Upper lobe of right lung (tissue), 1 donor: ENCODE results near the gene TNXB. TPM values are rescaled to one million over a fixed set of nuclear protein-coding genes. Genes with fewer than 3 reads are reported as not detected.
"Not testable (repeated sequence)": the region's sequence is repeated elsewhere in the genome, so short reads cannot be mapped to it uniquely, and the experiment has no call there.

Source experiments
- ATAC-seq: fragments of 200-7000 bp; cut with Tn5 transposase; one replicate; pipeline ENCODE4 v1.9.1; 2020; ENCODE audit warnings: mild to moderate bottlenecking, moderate library complexity
- DNase-seq: peaks from one replicate; pipeline ENCODE4 v3.0.0-alpha.2; 2020
- H3K27ac ChIP-seq: fragments of 200-600 bp; one replicate; pipeline ENCODE4 v1.8.0; 2022
- H3K27me3 ChIP-seq: fragments of 200-600 bp; one replicate; pipeline ENCODE4 v1.8.0; 2022; ENCODE audit warnings: mild to moderate bottlenecking
- H3K36me3 ChIP-seq: fragments of 200-600 bp; one replicate; pipeline ENCODE4 v1.8.0; 2022
- H3K4me1 ChIP-seq: fragments of 200-600 bp; one replicate; pipeline ENCODE4 v1.8.0; 2022
- H3K4me3 ChIP-seq: fragments of 200-600 bp; one replicate; pipeline ENCODE4 v1.8.0; 2022; ENCODE audit warnings: mild to moderate bottlenecking
- H3K9me3 ChIP-seq: fragments of 200-600 bp; one replicate; pipeline ENCODE4 v1.8.0; 2022
- intact Hi-C: fragments of 100-400 bp; cut with DNase I; formaldehyde crosslinking; loops from one replicate; pipeline ENCODE4 v1.11.0; 2022
- total RNA-seq: library from RNA; stranded (reverse); fragmentation: NEBNext Ultra II Directional; extraction: Animal tissue kit (Norgen Biotek cat#: 25700); gene quantifications from one replicate; pipeline ENCODE4 v1.2.1, GENCODE V29; 2021
- TF ChIP-seq, protein P1 (sequence below): fragments of 200-600 bp; IDR thresholded peaks from one replicate; pipeline ENCODE4 v1.8.0; 2022; ENCODE audit warnings: antibody characterized with exemption
- donor health status: DM: no; HTN: yes; CAD: no; lungs with severe emphysema.

TNXB gene
- total RNA-seq, 1 donor from 2014 or later: 162 TPM

DNA sequence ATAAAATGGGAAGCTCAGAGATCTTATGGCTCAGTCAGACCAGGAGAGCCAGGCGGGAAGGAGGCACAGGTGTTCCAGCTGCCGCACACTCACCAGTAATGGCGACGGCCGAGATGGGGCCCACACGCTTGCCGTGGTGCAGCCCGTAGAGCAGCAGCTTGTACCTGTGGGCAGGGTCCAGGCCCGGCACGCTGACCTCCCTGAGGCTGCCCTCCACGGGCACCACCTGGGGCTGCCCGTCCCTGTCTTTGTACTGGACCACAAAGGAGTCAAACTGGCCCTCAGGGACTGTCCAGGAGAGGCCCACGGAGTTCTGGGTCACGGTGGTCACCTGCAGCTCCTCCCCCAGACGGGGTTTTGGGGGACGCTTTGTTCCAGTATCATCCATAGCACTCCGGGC is 39.7 kb downstream of the TNXB start:
- Histone ChIP-seq H3K4me1 (no peaks in the 10 kb centered on the region), H3K27ac (no peak overlapping the region), H3K9me3 (no peaks in the 10 kb centered on the region), H3K27me3 (no peaks in the 10 kb centered on the region), H3K4me3 (no peak overlapping the region), H3K36me3 (peaks cover 44% of the 10 kb centered on the region)
- TF ChIP-seq, protein P1, sequence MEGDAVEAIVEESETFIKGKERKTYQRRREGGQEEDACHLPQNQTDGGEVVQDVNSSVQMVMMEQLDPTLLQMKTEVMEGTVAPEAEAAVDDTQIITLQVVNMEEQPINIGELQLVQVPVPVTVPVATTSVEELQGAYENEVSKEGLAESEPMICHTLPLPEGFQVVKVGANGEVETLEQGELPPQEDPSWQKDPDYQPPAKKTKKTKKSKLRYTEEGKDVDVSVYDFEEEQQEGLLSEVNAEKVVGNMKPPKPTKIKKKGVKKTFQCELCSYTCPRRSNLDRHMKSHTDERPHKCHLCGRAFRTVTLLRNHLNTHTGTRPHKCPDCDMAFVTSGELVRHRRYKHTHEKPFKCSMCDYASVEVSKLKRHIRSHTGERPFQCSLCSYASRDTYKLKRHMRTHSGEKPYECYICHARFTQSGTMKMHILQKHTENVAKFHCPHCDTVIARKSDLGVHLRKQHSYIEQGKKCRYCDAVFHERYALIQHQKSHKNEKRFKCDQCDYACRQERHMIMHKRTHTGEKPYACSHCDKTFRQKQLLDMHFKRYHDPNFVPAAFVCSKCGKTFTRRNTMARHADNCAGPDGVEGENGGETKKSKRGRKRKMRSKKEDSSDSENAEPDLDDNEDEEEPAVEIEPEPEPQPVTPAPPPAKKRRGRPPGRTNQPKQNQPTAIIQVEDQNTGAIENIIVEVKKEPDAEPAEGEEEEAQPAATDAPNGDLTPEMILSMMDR: no peak
- no peak for ATAC-seq
- intact Hi-C loops: no loop called here
- DNase-seq: no peak

DNA sequence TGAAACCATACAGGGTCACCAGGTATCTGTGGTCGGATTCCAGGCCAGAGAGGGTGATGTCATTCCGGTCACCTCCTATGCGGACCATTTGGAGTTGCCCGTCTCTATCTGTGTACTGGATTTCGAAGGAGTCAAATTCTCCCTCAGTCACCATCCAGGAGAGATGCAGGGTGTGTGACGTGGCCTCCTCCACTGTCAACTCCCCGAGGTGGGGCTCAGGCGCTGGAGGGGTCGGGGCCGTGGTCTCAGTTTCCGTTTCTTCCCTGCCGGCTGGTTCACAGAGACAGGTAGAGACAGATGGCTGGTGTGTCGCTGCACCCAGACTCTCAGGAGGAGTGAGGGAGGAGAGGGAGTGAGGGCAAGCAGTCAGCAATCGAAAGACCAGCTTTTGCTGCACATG is 40.3 kb downstream of the TNXB start:
- Histone ChIP-seq H3K4me1 (no peaks in the 10 kb centered on the region), H3K36me3 (peaks cover 46% of the 10 kb centered on the region), H3K9me3 (no peaks in the 10 kb centered on the region), H3K27me3 (no peaks in the 10 kb centered on the region), H3K4me3 (no peak overlapping the region), H3K27ac (no peak overlapping the region)
- TF ChIP-seq, protein P1: no peak
- intact Hi-C loops: no loop called here
- ATAC-seq: no peak
- DNase-seq: no peak

DNA sequence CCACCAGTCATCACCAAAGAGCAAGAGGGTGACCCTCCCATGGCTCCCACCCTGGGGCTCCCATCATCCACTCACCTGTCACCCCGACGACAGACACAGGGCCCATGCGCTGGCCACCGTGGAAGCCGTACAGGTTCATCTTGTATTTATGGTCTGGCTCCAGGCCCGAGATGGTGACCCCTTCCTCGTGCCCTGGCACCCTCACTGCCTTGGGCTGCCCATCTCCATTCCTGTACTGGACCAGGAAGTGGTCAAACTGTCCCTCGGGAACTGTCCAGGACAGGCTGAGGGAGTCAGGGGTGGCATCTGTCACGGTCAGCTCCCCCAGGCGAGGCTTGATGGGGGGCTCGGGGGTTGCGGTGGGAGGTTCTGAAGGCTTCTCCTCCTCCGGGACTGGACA is 40.8 kb downstream of the TNXB start:
- DNase-seq, ATAC-seq, intact Hi-C loops, H3K27ac ChIP-seq, H3K4me3 ChIP-seq, H3K9me3 ChIP-seq, H3K27me3 ChIP-seq, H3K4me1 ChIP-seq: not testable (repeated sequence)
- H3K36me3 ChIP-seq: peaks cover 47% of the 10 kb centered on the region

DNA sequence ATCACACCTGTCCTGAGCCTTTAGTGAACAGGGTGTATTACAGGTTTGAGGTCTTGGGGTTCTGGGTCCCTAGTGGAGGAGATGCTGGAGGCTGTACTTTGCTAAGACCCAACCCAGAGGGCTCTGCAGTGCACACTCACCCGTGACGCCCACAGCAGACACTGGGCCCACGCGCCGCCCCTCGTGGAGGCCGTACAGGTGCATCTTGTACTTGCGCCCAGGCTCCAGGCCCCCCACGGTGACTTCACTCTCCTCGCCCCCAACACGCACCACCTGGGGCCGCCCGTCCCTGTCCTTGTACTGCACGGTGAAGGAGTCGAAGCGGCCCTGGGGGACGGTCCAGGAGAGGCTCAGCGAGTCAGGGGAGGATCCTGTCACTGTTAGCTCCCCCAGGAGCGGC is 41.6 kb downstream of the TNXB start:
- intact Hi-C loops, H3K4me1 ChIP-seq, H3K27me3 ChIP-seq, H3K27ac ChIP-seq, ATAC-seq, DNase-seq, H3K4me3 ChIP-seq, H3K9me3 ChIP-seq: not testable (repeated sequence)
- H3K36me3 ChIP-seq: peaks cover 43% of the 10 kb centered on the region

DNA sequence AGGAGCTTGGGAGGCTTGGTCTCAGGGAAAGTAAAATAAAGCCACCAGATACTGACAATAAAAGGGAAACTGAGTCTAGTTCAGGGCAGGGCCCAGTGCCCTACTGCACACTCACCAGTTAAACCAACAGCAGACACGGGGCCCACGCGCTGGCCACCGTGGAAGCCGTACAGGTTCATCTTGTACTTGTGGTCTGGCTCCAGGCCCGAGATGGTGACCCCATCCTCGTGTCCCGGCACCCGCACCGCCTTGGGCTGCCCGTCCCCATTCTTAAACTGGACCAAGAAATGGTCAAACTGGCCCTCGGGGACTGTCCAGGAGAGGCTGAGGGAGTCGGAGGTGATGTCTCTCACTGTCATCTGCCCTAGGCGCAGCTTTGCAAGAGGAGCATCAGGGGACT is 44.4 kb downstream of the TNXB start:
- Histone ChIP-seq H3K4me3 (no peak overlapping the region), H3K9me3 (no peaks in the 10 kb centered on the region), H3K27me3 (no peaks in the 10 kb centered on the region), H3K36me3 (peaks cover 59% of the 10 kb centered on the region), H3K27ac (no peak overlapping the region), H3K4me1 (no peaks in the 10 kb centered on the region)
- TF ChIP-seq, protein P1: no peak
- intact Hi-C loops: no loop called here
- DNase-seq (no peak), ATAC-seq (no peak)

DNA sequence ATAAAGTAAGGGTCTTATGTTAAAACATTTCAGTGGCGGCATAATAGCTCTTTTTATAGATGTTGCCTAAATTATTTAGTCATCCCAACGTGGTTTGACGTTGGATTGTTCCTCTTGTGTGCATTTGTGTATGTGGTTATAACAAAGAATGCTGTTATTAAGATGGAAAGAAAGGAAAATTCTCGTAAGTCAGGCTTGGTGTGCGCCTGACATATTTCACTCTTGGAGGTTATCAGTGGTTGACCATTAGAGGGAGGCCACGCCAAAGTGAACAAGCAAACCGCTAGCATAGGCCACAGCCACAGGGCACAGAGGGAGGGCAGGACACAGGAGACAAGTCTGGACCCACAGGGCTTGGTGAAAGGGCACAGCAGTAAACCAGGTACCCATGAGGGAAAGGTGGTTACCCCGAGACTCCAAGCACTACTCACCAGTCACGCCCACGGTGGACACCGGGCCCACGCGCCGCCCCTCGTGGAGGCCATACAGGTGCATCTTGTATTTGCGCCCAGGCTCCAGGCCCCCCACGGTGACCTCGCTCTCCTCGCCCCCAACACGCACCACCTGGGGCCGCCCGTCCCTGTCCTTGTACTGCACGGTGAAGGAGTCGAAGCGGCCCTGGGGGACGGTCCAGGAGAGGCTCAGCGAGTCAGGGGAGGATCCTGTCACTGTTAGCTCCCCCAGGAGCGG is 48.0 kb downstream of the TNXB start:
- TF ChIP-seq, protein P1: no peak
- intact Hi-C loops: no loop called here
- DNase-seq (no peak), ATAC-seq (no peak)
- no peaks in the 10 kb centered on the region for H3K27me3 ChIP-seq
- no peaks in the 10 kb centered on the region for H3K9me3 ChIP-seq
- no peak overlapping the region for H3K4me3 ChIP-seq
- peaks cover 69% of the 10 kb centered on the region for H3K36me3 ChIP-seq
- no peaks in the 10 kb centered on the region for H3K4me1 ChIP-seq
- H3K27ac ChIP-seq: no peak overlapping the region

DNA sequence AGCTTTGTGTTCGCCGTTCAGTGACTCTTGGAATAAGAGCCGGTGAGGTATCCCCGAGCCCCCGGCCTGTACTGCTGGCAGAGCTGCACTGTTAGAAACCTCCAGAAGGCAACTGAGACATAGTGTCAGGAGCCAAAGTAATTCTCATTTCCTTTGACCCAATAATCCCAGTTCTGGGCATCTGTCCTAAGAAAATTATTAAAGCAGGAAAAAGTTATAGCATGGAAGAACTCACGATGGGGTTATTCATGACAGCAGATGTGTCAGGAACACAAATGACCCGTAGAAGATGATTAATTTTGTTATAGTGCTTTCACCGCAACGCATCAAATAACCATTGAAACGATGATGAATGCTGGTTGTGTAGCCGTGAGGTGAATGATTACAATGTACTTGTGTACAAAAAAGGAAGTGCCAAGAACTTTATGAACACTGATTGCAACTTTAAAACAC is 50.6 kb downstream of the TNXB start:
- H3K27me3 ChIP-seq: no peaks in the 10 kb centered on the region
- H3K4me3 ChIP-seq: no peak overlapping the region
- TF ChIP-seq, protein P1: no peak
- H3K36me3 ChIP-seq: peaks cover 57% of the 10 kb centered on the region
- intact Hi-C loops: no loop called here
- DNase-seq (no peak), ATAC-seq (no peak)
- no peaks in the 10 kb centered on the region for H3K4me1 ChIP-seq
- no peaks in the 10 kb centered on the region for H3K9me3 ChIP-seq
- H3K27ac ChIP-seq: no peak overlapping the region
